GM12891 (cell line): ENCODE measurements around the gene SLAIN2.

ENCODE experiments used
- POLR2A ChIP-seq: IDR thresholded peaks from 2 replicates; pipeline ENCODE4 v1.6.1; 2011; ENCODE audit warnings: low read depth, low read length, control low read depth
- POLR2AphosphoS5 ChIP-seq: IDR thresholded peaks from 2 replicates; pipeline ENCODE4 v1.6.1; 2011; ENCODE audit warnings: low read depth, low read length, control low read depth
- POU2F2 ChIP-seq: IDR thresholded peaks from 2 replicates; pipeline ENCODE4 v1.6.1; 2011; ENCODE audit warnings: low read depth, mild to moderate bottlenecking, control low read depth, low read length, moderate library complexity
- TAF1 ChIP-seq: IDR thresholded peaks from 2 replicates; pipeline ENCODE4 v1.6.1; 2011; ENCODE audit warnings: low read depth, low read length, control low read depth

- no peak for TF ChIP-seq POLR2A
- no peak for TF ChIP-seq POLR2AphosphoS5
- no peak for TF ChIP-seq TAF1
- TF ChIP-seq POU2F2, result no peak
Observed at GRCh38 chr4:48296365-48296764, 45.0 kb upstream of the SLAIN2 start.
